Panc1 (cell line): ENCODE results near the gene SLCO3A1. TPM values are rescaled to one million over a fixed set of nuclear protein-coding genes. Genes with fewer than 3 reads are reported as not detected.

ENCODE experiments used
- ATAC-seq: fragments of 200-7000 bp; cut with Tn5 transposase; 2 replicates; pipeline ENCODE4 v1.9.1; 2020; ENCODE audit warnings: mild to moderate bottlenecking, moderate library complexity
- BruUV-seq: library from RNA; stranded (reverse); fragments of 400-500 nt; replicated peaks from 2 replicates; lab custom pipeline; 2021; lab: Mats Ljungman, UMichigan
- CTCF ChIA-PET: fragments of 300-600 bp; sonication (Branson Sonifier 250); formaldehyde crosslinking; loops from one replicate; lab custom pipeline; 2022; ENCODE audit warnings: antibody characterized with exemption; lab: Charles Lee
- POLR2A ChIA-PET: fragments of 300-600 bp; sonication (Branson Sonifier 250); formaldehyde crosslinking; loops from one replicate; lab custom pipeline; 2022; ENCODE audit warnings: antibody characterized with exemption; lab: Charles Lee
- DNase-seq: peaks from one replicate; pipeline ENCODE4 v3.0.0-alpha.2; 2010; ENCODE audit warnings: low read depth, low spot score
- H3K27ac ChIP-seq: 2 replicates; pipeline ENCODE4 v1.5.1; 2011; ENCODE audit warnings: mild to moderate bottlenecking, low read length, inconsistent platforms
- H3K27me3 ChIP-seq: fragments of 200-500 bp; sonication (Bioruptor generic); 2 replicates; pipeline ENCODE4 v1.6.0; 2014; ENCODE audit warnings: low read length, inconsistent platforms; ENCODE audit not compliant: control insufficient read depth, insufficient read depth
- H3K36me3 ChIP-seq: fragments of 200-500 bp; sonication (Bioruptor generic); 2 replicates; pipeline ENCODE4 v1.5.1; 2014; ENCODE audit warnings: inconsistent platforms, mild to moderate bottlenecking, low read length, moderate library complexity; ENCODE audit not compliant: control insufficient read depth, insufficient read depth
- H3K4me1 ChIP-seq: 2 replicates; pipeline ENCODE4 v1.5.1; 2011; ENCODE audit warnings: inconsistent platforms, mild to moderate bottlenecking, low read length, moderate library complexity; ENCODE audit not compliant: control insufficient read depth, insufficient read depth
- H3K4me3 ChIP-seq, 2 experiments: 2 replicates each; pipeline ENCODE4 v1.5.1; 2011 to 2012; ENCODE audit warnings: low read depth in 2 of 2, low read length in 2 of 2, mild to moderate bottlenecking in 2 of 2, inconsistent platforms in 1 of 2, moderate library complexity in 1 of 2
- H3K9me3 ChIP-seq: fragments of 200-500 bp; sonication (Bioruptor generic); 2 replicates; pipeline ENCODE4 v1.5.1; 2014; ENCODE audit warnings: low read depth, mild to moderate bottlenecking, inconsistent platforms, low read length, moderate library complexity; ENCODE audit not compliant: control insufficient read depth, insufficient read depth
- POLR2AphosphoS5 ChIP-seq: IDR thresholded peaks from 2 replicates; pipeline ENCODE4 v1.6.1; 2012; ENCODE audit warnings: mild to moderate bottlenecking, low read depth, low read length, moderate library complexity
- SIN3A ChIP-seq: IDR thresholded peaks from 2 replicates; pipeline ENCODE4 v1.6.1; 2012; ENCODE audit warnings: low read depth, mild to moderate bottlenecking, low read length, moderate library complexity, borderline replicate concordance; ENCODE audit not compliant: insufficient read depth
- TCF7L2 ChIP-seq: IDR thresholded peaks from 2 replicates; pipeline ENCODE4 v1.6.1; 2011; ENCODE audit warnings: mild to moderate bottlenecking, low read depth, low read length, inconsistent platforms
- in situ Hi-C: cut with HindIII; loops from 2 replicates; pipeline ENCODE4 v1.10.0; 2016; ENCODE audit warnings: low sequenced_read_pairs, low pct_unique_long_range_greater_than_20kb
- intact Hi-C: fragments of 100-400 bp; cut with micrococcal nuclease; formaldehyde crosslinking; loops from one replicate; pipeline ENCODE4 v1.10.0; 2022; ENCODE audit not compliant: unreplicated experiment
- total RNA-seq: library from RNA; stranded (reverse); gene quantifications from one replicate; pipeline ENCODE4 v1.2.1, GENCODE V29; 2021; ENCODE audit not compliant: unreplicated experiment
- TF ChIP-seq, protein P1 (sequence below): fragments of 450-650 bp; IDR thresholded peaks from 2 replicates; pipeline ENCODE4 v1.5.1; 2017; ENCODE audit warnings: mild to moderate bottlenecking
- TF ChIP-seq, protein P2 (sequence below), 2 experiments: IDR thresholded peaks; 2 replicates each; pipeline ENCODE4 v1.6.1; 2011 to 2012; ENCODE audit warnings: low read depth in 2 of 2, control low read depth in 1 of 2, low read length in 1 of 2, mild to moderate bottlenecking in 1 of 2, moderate library complexity in 1 of 2; ENCODE audit not compliant: insufficient read depth in 1 of 2

Gene SLCO3A1
- total RNA-seq, 1 experiment from 2014 or later: 20.6 TPM

DNA sequence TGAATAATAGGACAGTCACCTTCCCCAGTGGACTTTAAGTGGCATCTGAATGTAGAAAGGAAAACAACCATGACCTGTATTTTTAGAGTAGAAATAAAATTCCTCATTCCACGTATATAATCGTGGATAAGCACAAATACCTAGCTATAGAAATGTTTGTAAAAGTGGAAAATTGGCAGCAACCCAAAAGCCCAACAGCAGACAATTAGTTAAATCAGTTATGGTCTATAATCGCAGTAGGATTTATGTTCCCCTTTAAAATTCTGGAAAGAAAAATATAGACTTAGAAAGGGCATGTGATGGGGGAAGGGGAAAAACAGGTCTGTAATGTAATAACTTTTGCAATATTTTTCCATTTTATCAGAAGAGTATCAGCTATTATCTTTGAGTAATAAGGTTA lies 298.2 kb downstream of the SLCO3A1 start:
- Histone ChIP-seq H3K9me3 (no peaks in the 10 kb centered on the region), H3K36me3 (no peaks in the 10 kb centered on the region), H3K27ac (no peak overlapping the region), H3K4me1 (no peaks in the 10 kb centered on the region), H3K4me3 (no peak overlapping the region), H3K27me3 (no peaks in the 10 kb centered on the region)
- intact Hi-C loops (no loop called here), in situ Hi-C loops (no loop called here)
- ChIA-PET POLR2A (no interaction called here), CTCF (no interaction called here)
- no peak for ATAC-seq
- DNase-seq: no peak
- no TSS peak for BruUV-seq
- TF ChIP-seq, protein P1, sequence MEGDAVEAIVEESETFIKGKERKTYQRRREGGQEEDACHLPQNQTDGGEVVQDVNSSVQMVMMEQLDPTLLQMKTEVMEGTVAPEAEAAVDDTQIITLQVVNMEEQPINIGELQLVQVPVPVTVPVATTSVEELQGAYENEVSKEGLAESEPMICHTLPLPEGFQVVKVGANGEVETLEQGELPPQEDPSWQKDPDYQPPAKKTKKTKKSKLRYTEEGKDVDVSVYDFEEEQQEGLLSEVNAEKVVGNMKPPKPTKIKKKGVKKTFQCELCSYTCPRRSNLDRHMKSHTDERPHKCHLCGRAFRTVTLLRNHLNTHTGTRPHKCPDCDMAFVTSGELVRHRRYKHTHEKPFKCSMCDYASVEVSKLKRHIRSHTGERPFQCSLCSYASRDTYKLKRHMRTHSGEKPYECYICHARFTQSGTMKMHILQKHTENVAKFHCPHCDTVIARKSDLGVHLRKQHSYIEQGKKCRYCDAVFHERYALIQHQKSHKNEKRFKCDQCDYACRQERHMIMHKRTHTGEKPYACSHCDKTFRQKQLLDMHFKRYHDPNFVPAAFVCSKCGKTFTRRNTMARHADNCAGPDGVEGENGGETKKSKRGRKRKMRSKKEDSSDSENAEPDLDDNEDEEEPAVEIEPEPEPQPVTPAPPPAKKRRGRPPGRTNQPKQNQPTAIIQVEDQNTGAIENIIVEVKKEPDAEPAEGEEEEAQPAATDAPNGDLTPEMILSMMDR: no peak
- TF ChIP-seq POLR2AphosphoS5: no peak

DNA sequence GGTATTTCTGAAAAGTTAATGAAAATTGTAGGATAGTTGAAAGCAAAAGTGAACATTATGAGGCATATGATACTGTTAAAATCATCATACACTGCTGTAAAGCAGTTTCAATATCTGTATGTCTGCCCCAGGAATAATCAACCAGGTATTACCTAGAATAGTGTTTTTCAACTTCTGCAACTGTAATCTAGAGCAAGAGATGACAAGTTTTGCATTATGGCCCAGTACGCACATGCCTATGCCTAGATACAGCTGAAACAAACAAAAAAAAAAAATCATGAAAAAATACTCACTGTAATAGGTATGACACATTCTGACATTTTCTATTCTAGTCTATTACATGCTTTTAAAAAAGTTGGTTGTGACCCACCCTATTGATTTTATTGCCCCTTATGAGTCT lies 299.5 kb downstream of the SLCO3A1 start:
- in situ Hi-C loops: no loop called here
- POLR2A ChIA-PET: no interaction called here
- BruUV-seq: no TSS peak

More for the DNA sequence above, 299.5 kb downstream of the SLCO3A1 start:
- no peak for TF ChIP-seq TCF7L2
- no peak for TF ChIP-seq POLR2AphosphoS5
- no peak for TF ChIP-seq SIN3A
- TF ChIP-seq, protein P2, sequence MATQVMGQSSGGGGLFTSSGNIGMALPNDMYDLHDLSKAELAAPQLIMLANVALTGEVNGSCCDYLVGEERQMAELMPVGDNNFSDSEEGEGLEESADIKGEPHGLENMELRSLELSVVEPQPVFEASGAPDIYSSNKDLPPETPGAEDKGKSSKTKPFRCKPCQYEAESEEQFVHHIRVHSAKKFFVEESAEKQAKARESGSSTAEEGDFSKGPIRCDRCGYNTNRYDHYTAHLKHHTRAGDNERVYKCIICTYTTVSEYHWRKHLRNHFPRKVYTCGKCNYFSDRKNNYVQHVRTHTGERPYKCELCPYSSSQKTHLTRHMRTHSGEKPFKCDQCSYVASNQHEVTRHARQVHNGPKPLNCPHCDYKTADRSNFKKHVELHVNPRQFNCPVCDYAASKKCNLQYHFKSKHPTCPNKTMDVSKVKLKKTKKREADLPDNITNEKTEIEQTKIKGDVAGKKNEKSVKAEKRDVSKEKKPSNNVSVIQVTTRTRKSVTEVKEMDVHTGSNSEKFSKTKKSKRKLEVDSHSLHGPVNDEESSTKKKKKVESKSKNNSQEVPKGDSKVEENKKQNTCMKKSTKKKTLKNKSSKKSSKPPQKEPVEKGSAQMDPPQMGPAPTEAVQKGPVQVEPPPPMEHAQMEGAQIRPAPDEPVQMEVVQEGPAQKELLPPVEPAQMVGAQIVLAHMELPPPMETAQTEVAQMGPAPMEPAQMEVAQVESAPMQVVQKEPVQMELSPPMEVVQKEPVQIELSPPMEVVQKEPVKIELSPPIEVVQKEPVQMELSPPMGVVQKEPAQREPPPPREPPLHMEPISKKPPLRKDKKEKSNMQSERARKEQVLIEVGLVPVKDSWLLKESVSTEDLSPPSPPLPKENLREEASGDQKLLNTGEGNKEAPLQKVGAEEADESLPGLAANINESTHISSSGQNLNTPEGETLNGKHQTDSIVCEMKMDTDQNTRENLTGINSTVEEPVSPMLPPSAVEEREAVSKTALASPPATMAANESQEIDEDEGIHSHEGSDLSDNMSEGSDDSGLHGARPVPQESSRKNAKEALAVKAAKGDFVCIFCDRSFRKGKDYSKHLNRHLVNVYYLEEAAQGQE (IDR thresholded peaks at IDR 0.05; ENCODE audit: insufficient read depth in 1 of 2, low read depth in 2 of 2, low read length in 1 of 2): no peak
- TF ChIP-seq, protein P1: no peak
- Histone ChIP-seq H3K9me3 (no peaks in the 10 kb centered on the region), H3K27ac (no peak overlapping the region), H3K4me3 (no peak overlapping the region), H3K4me1 (no peaks in the 10 kb centered on the region), H3K27me3 (no peaks in the 10 kb centered on the region), H3K36me3 (no peaks in the 10 kb centered on the region)
- CTCF ChIA-PET: no interaction called here
- intact Hi-C loops: no loop called here
- ATAC-seq (no peak), DNase-seq (no peak)
